DOHH2 (cell line): Measurements from ENCODE around the gene HACD2.

Experiments used
- H3F3A ChIP-seq: fragments of 200-600 bp; sonication (generic), shearing (Covaris generic); 2 replicates; pipeline ENCODE4 v1.6.0; 2016; ENCODE audit warnings: antibody characterized with exemption, mild to moderate bottlenecking; ENCODE audit not compliant: control insufficient read depth, insufficient read depth
- H3K27ac ChIP-seq: fragments of 200-600 bp; sonication (generic); 2 replicates; pipeline ENCODE4 v1.5.1; 2014; ENCODE audit warnings: low read depth, mild to moderate bottlenecking, low read length, moderate library complexity
- H3K27me3 ChIP-seq: fragments of 200-600 bp; sonication (generic); 2 replicates; pipeline ENCODE4 v1.6.1; 2014; ENCODE audit warnings: mild to moderate bottlenecking, low read length, mixed read lengths; ENCODE audit not compliant: control insufficient read depth
- H3K36me3 ChIP-seq: fragments of 200-600 bp; sonication (generic); 2 replicates; pipeline ENCODE4 v1.6.1; 2014; ENCODE audit warnings: mild to moderate bottlenecking, low read length, moderate library complexity, mixed read lengths; ENCODE audit not compliant: control insufficient read depth
- H3K4me1 ChIP-seq: fragments of 200-600 bp; sonication (generic); 2 replicates; pipeline ENCODE4 v1.6.1; 2014; ENCODE audit warnings: mild to moderate bottlenecking, low read length, mixed read lengths; ENCODE audit not compliant: control insufficient read depth
- H3K4me2 ChIP-seq: fragments of 200-600 bp; sonication (generic); 2 replicates; pipeline ENCODE4 v1.6.0; 2014; ENCODE audit warnings: mild to moderate bottlenecking, low read length, moderate library complexity
- H3K4me3 ChIP-seq: fragments of 200-600 bp; sonication (generic); 2 replicates; pipeline ENCODE4 v1.5.1; 2014; ENCODE audit warnings: mild to moderate bottlenecking, low read length, mixed read lengths
- H3K79me2 ChIP-seq: fragments of 200-600 bp; sonication (generic); 2 replicates; pipeline ENCODE4 v1.6.1; 2014; ENCODE audit warnings: mild to moderate bottlenecking, low read length, mixed read lengths; ENCODE audit not compliant: control insufficient read depth
- H3K9me2 ChIP-seq: fragments of 200-600 bp; sonication (generic); replicated peaks from 2 replicates; pipeline ENCODE4 v1.6.1; 2014; ENCODE audit warnings: mild to moderate bottlenecking, low read length, mixed read lengths; ENCODE audit not compliant: control insufficient read depth
- H3K9me3 ChIP-seq: fragments of 200-600 bp; sonication (generic); 2 replicates; pipeline ENCODE4 v1.6.1; 2014; ENCODE audit warnings: antibody characterized with exemption, low read length, mixed read lengths; ENCODE audit not compliant: control insufficient read depth, insufficient read depth
- H4K20me1 ChIP-seq: fragments of 200-600 bp; sonication (generic); 2 replicates; pipeline ENCODE4 v1.6.0; 2014; ENCODE audit warnings: low read depth, mild to moderate bottlenecking, antibody characterized with exemption, low read length, moderate library complexity; ENCODE audit not compliant: control insufficient read depth, insufficient read depth
- CTCF ChIP-seq: fragments of 200-600 bp; sonication (generic); IDR thresholded peaks from one replicate; pipeline ENCODE4 v1.5.1; 2014; ENCODE audit warnings: antibody characterized with exemption, mild to moderate bottlenecking, low read depth, low read length; ENCODE audit not compliant: poor library complexity, severe bottlenecking
- EZH2phosphoT487 ChIP-seq: fragments of 200-600 bp; sonication (generic); IDR thresholded peaks from 2 replicates; pipeline ENCODE4 v1.6.1; 2017; ENCODE audit warnings: borderline replicate concordance, mild to moderate bottlenecking, antibody characterized with exemption, low read length, moderate library complexity, mixed read lengths

Gene HACD2

GRCh38 chr3:123446610-123447109 is 138.2 kb downstream of the HACD2 start:
- H3K4me2 ChIP-seq: no peak overlapping the region
- no peaks in the 10 kb centered on the region for H3K9me2 ChIP-seq
- no peaks in the 10 kb centered on the region for H3K79me2 ChIP-seq
- no peaks in the 10 kb centered on the region for H3K4me1 ChIP-seq
- H3K36me3 ChIP-seq: no peaks in the 10 kb centered on the region
- H3K4me3 ChIP-seq: no peak overlapping the region
- peaks cover 28% of the 10 kb centered on the region for H3K27me3 ChIP-seq
- no peak overlapping the region for H3K27ac ChIP-seq
- no peak for TF ChIP-seq EZH2phosphoT487
- TF ChIP-seq CTCF: no peak
- no peaks in the 10 kb centered on the region for H4K20me1 ChIP-seq
- H3F3A ChIP-seq: no peaks in the 10 kb centered on the region
- no peaks in the 10 kb centered on the region for H3K9me3 ChIP-seq

- Histone ChIP-seq H3K27ac (no peak overlapping the region), H3K79me2 (no peaks in the 10 kb centered on the region), H3F3A (no peaks in the 10 kb centered on the region), H3K9me3 (no peaks in the 10 kb centered on the region), H3K4me3 (no peak overlapping the region), H3K4me2 (no peak overlapping the region), H3K4me1 (no peaks in the 10 kb centered on the region), H3K27me3 (peaks cover 26% of the 10 kb centered on the region), H4K20me1 (no peaks in the 10 kb centered on the region), H3K9me2 (no peaks in the 10 kb centered on the region), H3K36me3 (no peaks in the 10 kb centered on the region)
- no peak for TF ChIP-seq EZH2phosphoT487
- no peak for TF ChIP-seq CTCF
These were observed 138.6 kb downstream of the HACD2 start for GRCh38 chr3:123446210-123446609.

GRCh38 chr3:123445702-123446101 is 139.2 kb downstream of the HACD2 start:
- Histone ChIP-seq H3K9me2 (no peaks in the 10 kb centered on the region), H3K36me3 (no peaks in the 10 kb centered on the region), H3K9me3 (no peaks in the 10 kb centered on the region), H3F3A (no peaks in the 10 kb centered on the region), H3K27ac (no peak overlapping the region), H4K20me1 (no peaks in the 10 kb centered on the region), H3K4me3 (no peak overlapping the region), H3K27me3 (peaks cover 21% of the 10 kb centered on the region), H3K4me1 (no peaks in the 10 kb centered on the region), H3K4me2 (no peak overlapping the region), H3K79me2 (no peaks in the 10 kb centered on the region)
- TF ChIP-seq CTCF (no peak), EZH2phosphoT487 (no peak)
